GM21723 (cell line): Measurements from ENCODE around the gene ENTPD3.

Experiments used
- ATAC-seq: cut with Tn5 transposase; IDR thresholded peaks from one replicate; pipeline ENCODE4 v1.9.1; 2021; ENCODE audit warnings: mild to moderate bottlenecking, moderate library complexity; ENCODE audit not compliant: unreplicated experiment

Gene ENTPD3

DNA sequence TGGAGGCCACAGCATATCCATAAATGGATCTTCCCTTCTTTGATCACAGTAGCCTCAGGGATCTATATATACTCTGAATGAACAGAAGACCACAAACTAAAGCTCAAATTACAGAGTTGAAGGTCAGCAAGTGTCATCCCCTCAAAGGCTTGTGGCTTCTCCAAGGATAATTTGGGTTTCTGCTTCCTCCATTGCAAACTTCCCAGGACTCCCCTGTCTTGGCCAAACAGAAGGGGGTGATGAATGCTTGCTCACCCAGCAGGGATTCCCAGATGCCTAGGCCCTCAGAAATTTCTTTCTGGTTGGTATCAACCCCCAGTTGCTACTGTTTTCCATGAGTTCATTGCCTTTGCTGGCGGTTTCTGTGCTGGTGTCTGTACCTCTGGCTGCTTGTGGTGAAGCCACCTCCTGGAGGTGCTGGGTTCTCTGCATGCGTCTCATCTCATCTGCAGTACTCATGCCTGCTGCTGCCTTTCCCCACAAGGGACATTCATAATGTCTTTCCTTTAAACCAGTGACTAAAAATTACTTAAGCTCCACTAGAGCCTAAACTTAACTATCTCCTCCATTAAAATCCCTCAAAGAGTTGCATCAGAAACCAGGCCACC is 17.7 kb downstream of the ENTPD3 start:
- ATAC-seq: no peak

DNA sequence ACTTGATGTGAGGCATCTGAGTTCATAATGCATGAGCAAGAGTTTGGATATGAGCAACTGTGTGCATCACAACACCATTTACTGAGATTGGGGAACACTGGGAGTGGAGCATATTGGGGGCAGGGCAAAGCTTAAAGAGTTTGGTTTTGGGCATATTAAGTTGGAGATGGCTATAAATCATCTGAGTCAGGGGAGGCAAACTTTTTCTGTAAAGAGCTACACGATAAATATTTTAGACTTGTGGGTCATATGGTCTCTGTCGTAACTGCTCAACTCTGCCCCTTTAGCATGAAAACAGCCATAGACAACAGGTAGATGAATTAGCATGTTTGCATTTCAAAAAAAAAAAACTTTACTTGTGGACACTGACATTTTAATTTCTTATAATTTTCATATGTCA is 20.0 kb downstream of the ENTPD3 start:
- ATAC-seq: no peak

- no peak for ATAC-seq
These were observed 20.6 kb downstream of the ENTPD3 start for GRCh38 chr3:40407611-40408010.

- no peak for ATAC-seq
These were observed 27.3 kb downstream of the ENTPD3 start for GRCh38 chr3:40414270-40414669.

DNA sequence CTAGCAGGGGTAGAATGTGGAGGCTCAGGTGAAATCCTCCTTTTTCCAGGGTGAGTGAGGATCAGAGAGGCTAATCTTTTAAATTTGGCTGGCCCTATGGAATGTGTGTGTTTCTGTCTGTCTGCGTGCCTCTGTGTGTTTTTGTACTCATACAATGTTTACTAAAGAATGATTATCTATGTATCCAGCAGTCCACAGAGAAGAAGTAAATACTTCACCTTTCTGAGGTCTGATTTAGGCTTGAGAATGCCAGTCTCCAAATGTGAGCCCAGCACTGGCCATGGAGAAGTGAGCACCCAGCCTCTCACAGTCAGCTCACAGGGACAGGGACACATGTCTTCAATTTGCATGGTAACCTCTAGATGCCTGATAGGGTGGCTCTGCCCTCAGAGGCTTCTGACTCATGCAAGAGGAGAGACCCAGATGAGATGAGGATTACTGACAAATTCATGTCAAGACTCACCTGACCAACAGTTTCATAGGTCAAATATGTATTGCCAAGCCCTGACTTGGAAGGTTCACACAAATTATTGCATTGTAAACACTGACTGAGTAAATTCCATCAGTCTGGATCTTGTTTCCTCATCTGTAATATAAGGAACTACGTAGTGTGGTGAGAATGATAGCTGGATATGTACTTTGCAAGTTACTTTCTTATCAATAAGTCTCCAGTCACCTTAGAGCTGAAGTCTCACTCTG is 31.0 kb downstream of the ENTPD3 start:
- no peak for ATAC-seq

DNA sequence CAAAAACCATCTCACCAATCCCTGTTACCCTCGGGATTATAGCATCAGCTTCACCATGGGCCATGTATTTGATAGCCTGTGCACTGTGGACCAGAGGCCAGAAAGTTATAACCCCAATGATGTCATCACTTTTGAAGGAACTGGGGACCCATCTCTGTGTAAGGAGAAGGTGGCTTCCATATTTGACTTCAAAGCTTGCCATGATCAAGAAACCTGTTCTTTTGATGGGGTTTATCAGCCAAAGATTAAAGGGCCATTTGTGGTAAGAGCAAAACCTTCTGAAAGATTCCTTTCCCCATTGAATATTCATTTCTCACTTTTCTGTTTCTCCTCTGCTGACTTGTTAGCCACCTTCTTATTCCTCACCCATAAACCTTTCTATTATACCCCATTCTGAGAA is 35.9 kb downstream of the ENTPD3 start:
- ATAC-seq: no peak

GRCh38 chr3:40427045-40427669 is 40.2 kb downstream of the ENTPD3 start:
- no peak for ATAC-seq

DNA sequence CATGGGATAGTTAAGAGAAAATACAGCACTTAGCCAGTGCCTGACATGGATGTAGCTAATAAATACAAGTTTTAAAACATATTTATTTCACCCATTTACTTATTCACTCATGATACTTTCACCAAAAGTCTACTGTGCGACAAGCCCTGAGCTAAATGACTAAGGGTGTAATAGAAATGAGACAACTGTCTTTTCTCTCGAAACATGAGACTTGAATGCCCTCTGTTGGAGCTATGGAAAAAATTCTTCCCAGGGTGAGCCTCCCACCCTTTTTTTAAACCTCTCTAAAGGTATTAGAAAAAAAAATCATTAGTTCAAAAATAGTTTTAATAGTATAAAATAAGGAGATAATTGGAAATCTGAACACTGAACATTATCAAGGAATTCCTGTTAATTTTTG is 45.8 kb downstream of the ENTPD3 start:
- no peak for ATAC-seq

- no peak for ATAC-seq
These were observed 50.9 kb downstream of the ENTPD3 start for GRCh38 chr3:40437889-40438288.

DNA sequence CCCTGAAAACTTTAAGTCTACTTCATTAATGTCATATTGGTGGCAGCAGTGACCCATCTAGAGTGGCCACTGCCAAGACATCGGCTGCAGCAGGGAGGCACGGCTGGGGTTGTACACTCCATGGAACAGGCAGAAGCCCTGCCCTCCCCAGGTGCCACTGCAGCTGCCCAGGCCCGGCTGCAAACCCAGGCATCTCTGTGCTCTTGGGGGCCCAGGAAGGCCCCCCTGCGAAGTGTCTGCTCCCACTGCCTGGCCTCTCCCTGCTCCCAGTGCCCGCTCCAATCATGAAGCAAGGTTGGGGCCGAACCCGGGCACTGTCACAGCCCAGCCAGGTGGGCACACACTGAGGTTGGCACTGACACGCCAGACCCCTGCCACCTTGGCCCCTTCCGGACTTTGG is 58.1 kb downstream of the ENTPD3 start:
- no peak for ATAC-seq

- no peak for ATAC-seq
These were observed 58.9 kb downstream of the ENTPD3 start for GRCh38 chr3:40445880-40446279.

DNA sequence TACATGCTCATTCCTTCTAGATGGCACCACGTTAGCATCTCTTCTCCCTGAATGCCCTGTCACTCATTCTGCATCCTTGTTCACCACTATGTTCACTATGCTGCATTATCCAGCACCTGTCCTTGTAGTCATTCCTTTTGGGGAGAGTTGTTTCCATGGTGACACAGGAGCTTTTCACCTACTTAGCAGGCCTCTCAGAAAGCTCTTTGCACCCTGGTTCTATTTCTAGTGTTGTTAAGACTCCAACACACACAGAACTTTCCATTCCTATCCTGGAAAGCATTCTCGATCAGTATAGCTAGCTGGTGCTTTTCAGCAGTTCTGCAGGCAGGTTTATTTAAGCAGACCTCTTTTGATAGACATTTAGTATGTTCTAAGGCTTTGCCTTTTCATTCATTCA is 63.5 kb downstream of the ENTPD3 start:
- ATAC-seq: no peak

DNA sequence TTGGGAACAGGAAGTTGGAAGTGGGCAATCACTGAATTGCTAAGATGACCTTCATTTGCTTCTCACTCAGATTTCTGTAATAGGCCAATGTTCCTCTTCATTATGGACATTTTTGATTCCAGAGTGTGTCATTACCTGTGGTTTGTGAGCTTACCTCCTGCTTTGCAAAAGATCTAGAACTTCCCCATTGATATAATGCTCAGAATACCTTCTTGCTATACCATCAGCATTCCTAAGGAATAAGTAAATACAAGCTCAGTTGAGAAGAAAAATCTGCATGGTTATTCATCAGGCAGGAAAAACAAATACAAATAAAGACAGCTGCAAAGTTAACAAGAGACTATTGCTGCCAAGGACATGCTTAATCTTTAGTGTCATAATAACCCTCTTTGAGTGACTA is 64.6 kb downstream of the ENTPD3 start:
- ATAC-seq: no peak

DNA sequence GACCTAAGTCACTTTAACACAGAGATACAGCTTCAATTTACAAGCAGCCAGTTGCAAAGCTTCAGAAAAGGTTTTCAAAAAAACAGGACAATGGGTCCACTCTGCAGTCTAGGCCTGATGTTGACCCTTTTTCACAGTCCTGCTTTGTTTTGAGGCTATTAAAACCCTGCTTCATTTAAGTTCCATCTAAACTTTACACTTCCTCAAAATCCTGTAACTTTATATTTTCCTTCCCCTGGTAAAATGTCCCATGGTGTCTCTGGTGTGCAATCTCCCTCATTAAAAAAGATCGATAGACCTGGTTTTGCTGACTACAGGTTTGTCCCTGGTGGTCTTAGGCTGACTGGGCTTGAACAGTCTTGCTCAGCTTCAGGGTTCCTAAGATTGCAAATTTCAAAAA is 65.1 kb downstream of the ENTPD3 start:
- ATAC-seq: no peak

GRCh38 chr3:40452562-40452875 is 65.5 kb downstream of the ENTPD3 start:
- ATAC-seq: no peak

GRCh38 chr3:40452876-40453730 is 66.1 kb downstream of the ENTPD3 start:
- ATAC-seq: peak; percentile 94

DNA sequence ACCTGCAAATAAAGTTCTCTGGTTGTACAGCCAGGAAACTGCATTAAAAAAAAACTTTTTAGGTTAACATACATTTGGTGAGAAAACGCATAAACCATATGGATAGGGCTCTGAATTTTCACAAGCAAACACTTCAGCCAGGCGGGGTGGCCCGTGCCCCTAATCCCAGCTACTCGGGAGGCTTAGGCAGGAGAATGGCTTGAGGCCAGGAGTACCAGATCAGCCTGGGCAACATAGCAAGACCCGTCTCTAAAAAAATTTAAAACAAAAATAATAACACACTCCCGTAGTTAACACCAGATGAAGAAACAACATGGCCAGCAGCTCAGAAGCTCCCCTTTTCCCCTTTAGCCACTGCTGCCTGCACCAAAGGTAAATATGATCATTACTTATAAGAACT is 66.9 kb downstream of the ENTPD3 start:
- ATAC-seq: no peak

GRCh38 chr3:40455328-40455727 is 68.3 kb downstream of the ENTPD3 start:
- no peak for ATAC-seq

DNA sequence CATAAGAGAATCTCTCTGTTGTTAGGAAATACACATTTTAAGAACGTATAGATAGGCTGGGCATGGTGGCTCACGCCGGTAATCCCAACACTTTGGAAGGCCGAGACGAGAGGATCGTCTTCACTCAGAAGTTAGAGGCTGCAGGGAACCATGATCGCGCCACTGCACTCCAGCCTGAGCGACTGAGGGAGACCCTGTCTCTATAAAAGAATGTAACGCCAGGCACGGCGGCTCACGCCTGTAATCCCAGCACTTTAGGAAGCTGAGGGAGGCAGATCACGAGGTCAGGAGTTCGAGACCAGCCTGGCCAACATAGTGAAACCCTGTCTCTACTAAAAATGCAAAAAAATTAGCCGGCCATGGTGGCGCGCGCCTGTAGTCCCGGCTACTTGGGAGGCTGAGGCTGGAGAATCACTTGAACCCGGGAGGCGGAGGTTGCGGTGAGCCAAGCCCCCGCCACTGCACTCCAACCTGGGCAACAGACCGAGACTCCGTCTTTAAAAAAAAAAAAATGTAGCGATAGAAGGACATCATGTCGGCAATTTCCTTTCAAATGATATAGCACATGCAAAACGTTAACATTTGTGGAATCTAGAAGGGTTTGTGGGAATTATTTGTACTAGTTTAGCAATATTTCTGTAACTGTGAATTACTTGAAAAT is 69.4 kb downstream of the ENTPD3 start:
- ATAC-seq: no peak

DNA sequence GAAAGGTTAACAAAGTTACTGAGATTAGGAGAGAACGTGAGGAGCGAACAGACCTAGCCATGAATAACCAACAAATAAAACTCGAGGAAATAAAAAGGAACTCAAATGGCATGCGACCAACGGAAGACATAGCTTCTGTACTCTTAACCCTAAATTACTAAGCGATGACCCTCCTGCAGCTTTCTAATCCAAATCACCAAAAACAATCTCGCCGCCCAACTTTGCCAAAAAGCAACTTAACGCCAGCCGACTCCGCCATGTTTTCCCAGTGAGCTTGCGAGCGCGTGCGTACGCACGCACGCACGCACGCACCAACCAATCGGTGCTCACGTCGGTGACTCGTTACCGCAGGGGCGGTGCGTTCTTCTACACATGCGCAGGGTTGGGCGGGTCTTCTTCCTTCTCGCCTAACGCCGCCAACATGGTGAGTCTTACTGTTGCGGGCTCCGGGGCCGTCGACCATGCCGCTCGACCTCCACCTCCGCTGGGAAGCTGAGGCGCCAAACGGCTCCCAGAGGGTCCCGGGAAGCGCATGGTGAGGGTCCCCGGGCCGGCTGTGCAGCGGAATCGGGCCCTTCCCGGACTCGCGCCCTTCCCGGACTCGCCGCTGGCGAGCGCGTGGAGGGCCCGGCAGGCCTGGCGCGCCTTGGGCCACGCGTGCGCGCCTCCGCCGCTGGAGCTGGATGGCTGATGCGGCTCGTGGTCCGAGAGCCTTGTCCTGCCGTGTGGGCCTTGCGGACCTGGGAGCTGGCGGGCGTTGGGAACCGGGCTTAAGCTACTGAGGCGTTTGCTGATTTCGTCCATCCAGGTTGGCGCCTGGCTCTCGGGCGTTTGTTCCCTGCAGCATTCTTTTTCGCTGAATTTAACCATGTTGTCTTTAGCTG is 70.2 kb downstream of the ENTPD3 start, which contains the start of gene RPL14:
Gene RPL14, plus strand, starts transcription at position 400 of the 884 bp plus-strand sequence. Its CDS starts 133 bp downstream, at position 533.
- ATAC-seq: peak; percentile 69
